CD4-positive, alpha-beta T cell (primary cell): Measurements from ENCODE around the gene RRP8. TPM values are rescaled to one million over a fixed set of nuclear protein-coding genes. Genes with fewer than 3 reads are reported as not detected.
A peak's percentile ranks its signal among the peaks of the same experiment; 100 is the strongest.

Experiments used
- ATAC-seq: fragments of 200-7000 bp; cut with Tn5 transposase; one replicate; pipeline ENCODE4 v1.10.0; 2022; ENCODE audit warnings: mild to moderate bottlenecking; ENCODE audit not compliant: poor library complexity
- CTCF ChIA-PET: fragments of 350-600 bp; sonication (Branson Sonifier 250); formaldehyde crosslinking; loops from one replicate; lab custom pipeline; 2021; ENCODE audit warnings: antibody characterized with exemption, inconsistent platforms; lab: Charles Lee
- POLR2A ChIA-PET: fragments of 350-600 bp; sonication (Branson Sonifier 250); formaldehyde crosslinking; loops from one replicate; lab custom pipeline; 2021; ENCODE audit warnings: antibody characterized with exemption, inconsistent platforms; lab: Charles Lee
- DNase-seq, 14 experiments: peaks; one replicate each; pipeline ENCODE4 v3.0.0-alpha.2; 2013 to 2020; ENCODE audit warnings: mixed read lengths in 2 of 14
- H3K27ac ChIP-seq, 2 donors: one replicate each; pipeline versions ENCODE4 v1.5.1 to v1.7.0; 2013; ENCODE audit warnings: low read length in 2 of 2, low read depth in 1 of 2, mild to moderate bottlenecking in 1 of 2
- H3K27me3 ChIP-seq, 2 experiments: 1 replicate in 1 of 2; 2 replicates in 1 of 2; pipeline versions ENCODE4 v1.6.1 to v1.7.0; 2013; ENCODE audit warnings: low read length in 2 of 2, control low read depth in 1 of 2, mild to moderate bottlenecking in 1 of 2, moderate library complexity in 1 of 2; ENCODE audit not compliant: insufficient read depth in 2 of 2, control insufficient read depth in 1 of 2
- H3K36me3 ChIP-seq: one replicate; pipeline ENCODE4 v1.6.1; 2013; ENCODE audit warnings: low read length, control low read depth; ENCODE audit not compliant: insufficient read depth
- H3K4me1 ChIP-seq: one replicate; pipeline ENCODE4 v1.6.1; 2013; ENCODE audit warnings: low read length, control low read depth; ENCODE audit not compliant: insufficient read depth
- H3K4me3 ChIP-seq: one replicate; pipeline ENCODE4 v1.5.1; 2013; ENCODE audit warnings: mild to moderate bottlenecking, low read length, moderate library complexity
- H3K9me3 ChIP-seq, 2 experiments: 1 replicate in 1 of 2; 2 replicates in 1 of 2; pipeline versions ENCODE4 v1.6.1 to v1.7.0; 2013; ENCODE audit warnings: low read length in 2 of 2, mild to moderate bottlenecking in 2 of 2, control low read depth in 1 of 2, moderate library complexity in 1 of 2; ENCODE audit not compliant: control insufficient read depth in 1 of 2, insufficient read depth in 1 of 2
- H3K27ac Mint-ChIP-seq: one replicate; pipeline ENCODE4 v1.8.0; 2020; ENCODE audit warnings: mixed read lengths
- H3K27me3 Mint-ChIP-seq: one replicate; pipeline ENCODE4 v1.8.0; 2021; ENCODE audit warnings: mixed read lengths
- H3K36me3 Mint-ChIP-seq: one replicate; pipeline ENCODE4 v1.8.0; 2021; ENCODE audit warnings: low read depth, mixed read lengths
- H3K4me1 Mint-ChIP-seq: one replicate; pipeline ENCODE4 v1.8.0; 2021; ENCODE audit warnings: low read depth, mixed read lengths
- H3K4me3 Mint-ChIP-seq: one replicate; pipeline ENCODE4 v1.8.0; 2020; ENCODE audit warnings: mild to moderate bottlenecking, mixed read lengths
- H3K9me3 Mint-ChIP-seq: one replicate; pipeline ENCODE4 v1.8.0; 2020; ENCODE audit warnings: mixed read lengths
- intact Hi-C, 2 experiments: fragments of 100-400 bp; cut with DNase I in 1 of 2; cut with micrococcal nuclease in 1 of 2; formaldehyde crosslinking; loops; one replicate each; pipeline versions ENCODE4 v1.15.1 to v1.9.0; 2023 to 2025; cut with DNase I, micrococcal nuclease
- total RNA-seq, 174 experiments: library from RNA in 2 of 174; stranded (reverse) in 2 of 174; gene quantifications; one replicate each; pipeline ENCODE4 v1.2.3 and lab custom pipeline; 2021 to 2026
- TF ChIP-seq, protein P1 (sequence below): fragments of 200-600 bp; IDR thresholded peaks from one replicate; pipeline ENCODE4 v1.8.0; 2022; ENCODE audit warnings: antibody characterized with exemption, mild to moderate bottlenecking

The RRP8 gene
- total RNA-seq, 2 experiments from 2014 or later = 25.7 to 27.3 TPM

GRCh38 chr11:6628526-6628925, 25.1 kb upstream of the RRP8 start:
- no peak for ATAC-seq
- H3K27me3 ChIP-seq = no peaks in the 10 kb centered on the region
- intact Hi-C loops = no loop called here
- no peaks in the 10 kb centered on the region for H3K9me3 ChIP-seq
- peaks cover 12% of the 10 kb centered on the region for H3K4me1 Mint-ChIP-seq
- no peak overlapping the region for H3K27ac Mint-ChIP-seq
- peaks cover 18% of the 10 kb centered on the region for H3K4me1 ChIP-seq
- CTCF ChIA-PET = interaction anchor here (1.1 kb wide), 1 partner anchor 24 kb away, joined by 3 read pairs; no protein-coding TSS in a partner anchor
- no peak overlapping the region for H3K27ac ChIP-seq
- peaks cover 34% of the 10 kb centered on the region for H3K36me3 Mint-ChIP-seq
- no peak for DNase-seq
- H3K4me3 Mint-ChIP-seq = no peak overlapping the region
- H3K36me3 ChIP-seq = peaks cover 6% of the 10 kb centered on the region
- no peak overlapping the region for H3K4me3 ChIP-seq
- H3K27me3 Mint-ChIP-seq = no peaks in the 10 kb centered on the region
- H3K9me3 Mint-ChIP-seq = no peaks in the 10 kb centered on the region
- TF ChIP-seq, protein P1, sequence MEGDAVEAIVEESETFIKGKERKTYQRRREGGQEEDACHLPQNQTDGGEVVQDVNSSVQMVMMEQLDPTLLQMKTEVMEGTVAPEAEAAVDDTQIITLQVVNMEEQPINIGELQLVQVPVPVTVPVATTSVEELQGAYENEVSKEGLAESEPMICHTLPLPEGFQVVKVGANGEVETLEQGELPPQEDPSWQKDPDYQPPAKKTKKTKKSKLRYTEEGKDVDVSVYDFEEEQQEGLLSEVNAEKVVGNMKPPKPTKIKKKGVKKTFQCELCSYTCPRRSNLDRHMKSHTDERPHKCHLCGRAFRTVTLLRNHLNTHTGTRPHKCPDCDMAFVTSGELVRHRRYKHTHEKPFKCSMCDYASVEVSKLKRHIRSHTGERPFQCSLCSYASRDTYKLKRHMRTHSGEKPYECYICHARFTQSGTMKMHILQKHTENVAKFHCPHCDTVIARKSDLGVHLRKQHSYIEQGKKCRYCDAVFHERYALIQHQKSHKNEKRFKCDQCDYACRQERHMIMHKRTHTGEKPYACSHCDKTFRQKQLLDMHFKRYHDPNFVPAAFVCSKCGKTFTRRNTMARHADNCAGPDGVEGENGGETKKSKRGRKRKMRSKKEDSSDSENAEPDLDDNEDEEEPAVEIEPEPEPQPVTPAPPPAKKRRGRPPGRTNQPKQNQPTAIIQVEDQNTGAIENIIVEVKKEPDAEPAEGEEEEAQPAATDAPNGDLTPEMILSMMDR = no peak
- POLR2A ChIA-PET = interaction anchor here (3.0 kb wide), 1 partner anchor 16 kb away, joined by 14 read pairs; the partner anchor contains the start of gene TAF10

DNA sequence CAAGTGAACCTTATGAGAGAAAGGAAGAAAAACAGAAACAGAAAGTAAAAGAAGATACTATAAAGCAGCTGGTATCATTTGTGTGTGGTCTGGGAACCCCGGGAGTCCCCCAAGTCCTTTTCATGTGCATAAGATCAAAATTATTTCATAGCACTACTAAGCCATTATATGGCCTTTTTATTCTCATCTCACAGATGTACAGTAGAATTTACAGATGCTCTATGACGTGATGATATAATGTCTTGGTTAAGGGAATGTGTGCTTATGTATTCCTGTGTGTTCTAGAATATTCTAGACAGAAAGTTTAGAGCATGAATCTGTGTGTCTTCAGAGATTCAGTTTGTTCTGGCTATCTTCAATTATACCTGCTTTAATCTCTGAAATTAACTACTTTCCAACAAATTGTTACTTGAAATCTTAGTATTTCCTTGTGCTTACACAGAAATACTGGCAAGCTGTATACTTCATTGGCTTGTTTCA, 24.4 kb upstream of the RRP8 start:
- no peak overlapping the region for H3K4me3 ChIP-seq
- intact Hi-C loops = no loop called here
- H3K4me1 ChIP-seq = peaks cover 18% of the 10 kb centered on the region
- TF ChIP-seq, protein P1 = no peak
- Mint-ChIP-seq H3K4me3 (peak overlapping the region; percentile 0), H3K9me3 (no peaks in the 10 kb centered on the region), H3K27ac (peak overlapping the region; percentile 56), H3K36me3 (peaks cover 29% of the 10 kb centered on the region), H3K27me3 (no peaks in the 10 kb centered on the region), H3K4me1 (peaks cover 12% of the 10 kb centered on the region)
- no peaks in the 10 kb centered on the region for H3K27me3 ChIP-seq
- ATAC-seq (no peak), DNase-seq (peak in 4 of 14 experiments; percentile 19 to 58 (median 53))
- H3K27ac ChIP-seq = peak overlapping the region in 1 of 2 donors; percentile 7
- POLR2A ChIA-PET = interaction anchor here (1.0 to 3.0 kb wide), 3 partner anchors 9 to 55 kb away, joined by 3 to 14 read pairs (median 6); partner anchors contain the start of genes MRPL17, TAF10 and TPP1
- H3K36me3 ChIP-seq = peaks cover 6% of the 10 kb centered on the region
- no peaks in the 10 kb centered on the region for H3K9me3 ChIP-seq
- CTCF ChIA-PET = interaction anchor here (1.1 kb wide), 2 partner anchors 23 to 55 kb away, joined by 3 read pairs; partner anchors contain the start of gene MRPL17

DNA sequence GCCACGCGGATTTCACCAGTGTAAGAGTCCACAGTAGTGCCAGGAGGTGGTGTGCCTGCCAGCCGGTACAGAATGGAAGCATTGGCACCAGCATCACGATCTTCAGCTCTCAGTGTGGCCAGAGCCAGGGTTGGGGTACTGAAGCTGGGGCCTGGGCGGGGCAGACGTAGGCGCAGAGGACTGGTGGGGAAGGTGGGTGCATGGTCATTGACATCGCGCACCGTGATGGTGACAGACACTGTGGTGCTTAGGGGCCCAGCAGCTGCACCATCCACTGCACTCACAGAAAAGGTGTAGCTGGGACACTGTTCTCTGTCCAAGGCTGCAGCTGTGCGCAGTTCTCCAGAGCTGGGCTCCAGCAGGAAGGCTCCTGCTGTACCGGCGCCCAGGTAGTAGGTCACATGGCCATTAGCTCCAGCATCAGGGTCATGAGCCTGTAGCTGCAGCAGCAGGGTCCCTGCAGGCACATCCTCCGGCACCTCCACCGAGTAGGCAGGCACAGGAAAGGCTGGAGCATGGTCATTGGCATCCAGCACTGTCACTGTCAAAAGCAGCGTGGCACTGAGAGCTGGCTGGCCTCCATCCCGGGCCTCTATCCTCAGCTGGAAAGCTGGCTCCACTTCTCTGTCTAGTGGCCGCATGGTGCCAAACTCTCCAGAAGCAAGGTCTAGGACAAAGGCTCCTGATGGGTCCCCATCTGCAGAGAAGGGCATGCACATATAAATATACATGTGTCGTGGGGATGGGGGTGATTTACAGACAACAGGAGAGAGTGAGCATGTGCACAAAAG, 23.8 kb upstream of the RRP8 start:
- peak overlapping the region; percentile 0 for H3K4me3 Mint-ChIP-seq
- intact Hi-C loops = no loop called here
- peaks cover 4% of the 10 kb centered on the region for H3K36me3 ChIP-seq
- no peaks in the 10 kb centered on the region for H3K9me3 Mint-ChIP-seq
- no peaks in the 10 kb centered on the region for H3K9me3 ChIP-seq
- peak overlapping the region; percentile 56 for H3K27ac Mint-ChIP-seq
- H3K4me1 ChIP-seq = peaks cover 14% of the 10 kb centered on the region
- ChIA-PET POLR2A (interaction anchor here (1.0 to 3.0 kb wide), 4 partner anchors 8 to 56 kb away, joined by 3 to 14 read pairs (median 4); partner anchors contain the start of genes ILK, MRPL17, TAF10 and TPP1), CTCF (interaction anchor here (1.1 kb wide), 2 partner anchors 23 to 56 kb away, joined by 3 read pairs; partner anchors contain the start of gene MRPL17)
- H3K27ac ChIP-seq = peak overlapping the region in 1 of 2 donors; percentile 7
- DNase-seq = no peak
- H3K4me1 Mint-ChIP-seq = peaks cover 12% of the 10 kb centered on the region
- H3K4me3 ChIP-seq = no peak overlapping the region
- TF ChIP-seq, protein P1 = no peak
- H3K36me3 Mint-ChIP-seq = peaks cover 29% of the 10 kb centered on the region
- no peaks in the 10 kb centered on the region for H3K27me3 ChIP-seq
- no peak for ATAC-seq
- no peaks in the 10 kb centered on the region for H3K27me3 Mint-ChIP-seq
